Measurements from ENCODE around the gene ARAP2. TPM values are rescaled to one million over a fixed set of nuclear protein-coding genes. Genes with fewer than 3 reads are reported as not detected.

Gene ARAP2
- total RNA-seq, 1 experiment from 2014 or later, result 13.6 TPM

GRCh38 chr4:36172656-36173055, 71.7 kb downstream of the ARAP2 start:
- intact Hi-C loops (cut with micrococcal nuclease), result no loop called here
- no peaks in the 10 kb centered on the region for H3K9me2 ChIP-seq (ENCODE audit: insufficient read depth)
- RAD21 ChIA-PET (ENCODE audit: low non-redundant PET in 1 of 2, low total read pairs in 2 of 2, uncharacterized antibody in 2 of 2, unreplicated experiment in 2 of 2), result no interaction called here
- H3K79me2 ChIP-seq (ENCODE audit: insufficient read depth, low read length), result no peaks in the 10 kb centered on the region
- no peaks in the 10 kb centered on the region for H3K36me3 ChIP-seq (ENCODE audit: control insufficient read depth in 1 of 2, insufficient read depth in 2 of 2, low read length in 2 of 2)
- H3K9me3 ChIP-seq (ENCODE audit: control insufficient read depth in 1 of 2, insufficient read depth in 1 of 2, low read depth in 1 of 2, low read length in 2 of 2), result no peaks in the 10 kb centered on the region
- no peak overlapping the region for H3K4me3 ChIP-seq (replicated peaks in 1 of 2; ENCODE audit: low read depth in 1 of 2, low read length in 2 of 2)
- POLR2A ChIA-PET, result no interaction called here
- H3K9ac ChIP-seq (ENCODE audit: low read length), result no peak overlapping the region
- no peak overlapping the region for H3K27ac ChIP-seq (ENCODE audit: low read depth, low read length)
- ATAC-seq (no peak), DNase-seq (ENCODE audit: low read depth, low spot score) (no peak)
- no peaks in the 10 kb centered on the region for H4K20me1 ChIP-seq (ENCODE audit: insufficient read depth)
- H3K27me3 ChIP-seq (ENCODE audit: insufficient read depth, low read length), result no peaks in the 10 kb centered on the region
- CTCF ChIA-PET, result no interaction called here
- no peak overlapping the region for H3K4me2 ChIP-seq (ENCODE audit: low read length)
- TF ChIP-seq CTCF (IDR thresholded peaks at IDR 0.05 in 2 of 3, conservative IDR thresholded peaks at IDR 0.05 in 1 of 3; ENCODE audit: borderline replicate concordance in 1 of 3, insufficient read depth in 1 of 3, low read depth in 2 of 3, low read length in 2 of 3) (no peak), SP1 (IDR thresholded peaks at IDR 0.05; ENCODE audit: low read depth) (no peak), EGR1 (IDR thresholded peaks at IDR 0.05; ENCODE audit: low read depth) (no peak), CBX3 (IDR thresholded peaks at IDR 0.05; ENCODE audit: low read depth) (no peak), FOSL1 (IDR thresholded peaks at IDR 0.05; ENCODE audit: low read depth) (no peak), EZH2phosphoT487 (IDR thresholded peaks at IDR 0.05; ENCODE audit: borderline replicate concordance) (no peak), POLR2AphosphoS5 (IDR thresholded peaks at IDR 0.05; ENCODE audit: low read depth, low read length) (no peak), YY1 (IDR thresholded peaks at IDR 0.05; ENCODE audit: extremely low read depth, insufficient replicate concordance, low read depth, low read length) (no peak), SIN3A (IDR thresholded peaks at IDR 0.05; ENCODE audit: low read depth) (no peak), ZFX (IDR thresholded peaks at IDR 0.05) (no peak), SRF (IDR thresholded peaks at IDR 0.05; ENCODE audit: low read depth) (no peak), CEBPB (IDR thresholded peaks at IDR 0.05; ENCODE audit: low read depth) (no peak), ZNF274 (IDR thresholded peaks at IDR 0.05; ENCODE audit: low read depth, low read length) (no peak), MAX (IDR thresholded peaks at IDR 0.05) (no peak), REST (IDR thresholded peaks at IDR 0.05; ENCODE audit: low read depth) (no peak), TCF7L2 (IDR thresholded peaks at IDR 0.05; ENCODE audit: borderline replicate concordance, extremely low read depth, insufficient read depth, insufficient read length) (no peak), ELF1 (IDR thresholded peaks at IDR 0.05; ENCODE audit: borderline replicate concordance, low read depth) (no peak)
- no peaks in the 10 kb centered on the region for H3K4me1 ChIP-seq (ENCODE audit: control insufficient read depth in 1 of 2, insufficient read depth in 2 of 2, low read length in 2 of 2)
- H2AFZ ChIP-seq (ENCODE audit: low read depth, low read length, poor library complexity, severe bottlenecking), result no peak overlapping the region
- no TSS peak for BruUV-seq (replicated peaks)

Measured in HCT116 (cell line).